Measurements from ENCODE around the gene KCNK1.

- TF ChIP-seq EZH2phosphoT487 (IDR thresholded peaks at IDR 0.05; ENCODE audit: low read depth) (no peak), CTCF (IDR thresholded peaks at IDR 0.05; ENCODE audit: low read depth, low read length) (no peak)
These were observed 1.7 kb downstream of the KCNK1 start for GRCh38 chr1:233615571-233615970.

Data from OCI-LY3 (cell line).